Lower leg skin (tissue), 3 donors: ENCODE measurements around the gene SSRP1.

Source experiments
- POLR2A ChIP-seq, 2 donors: fragments of 450-650 bp; IDR thresholded peaks; one replicate each; pipeline ENCODE4 v1.6.1; 2016 to 2017; ENCODE audit warnings: antibody characterized with exemption in 2 of 2, mild to moderate bottlenecking in 1 of 2, moderate library complexity in 1 of 2
- TF ChIP-seq, protein P1 (sequence below), 3 donors: fragments of 450-650 bp; IDR thresholded peaks; one replicate each; pipeline ENCODE4 v1.5.1; 2016; ENCODE audit warnings: antibody characterized with exemption in 3 of 3, mild to moderate bottlenecking in 3 of 3, moderate library complexity in 2 of 3

DNA sequence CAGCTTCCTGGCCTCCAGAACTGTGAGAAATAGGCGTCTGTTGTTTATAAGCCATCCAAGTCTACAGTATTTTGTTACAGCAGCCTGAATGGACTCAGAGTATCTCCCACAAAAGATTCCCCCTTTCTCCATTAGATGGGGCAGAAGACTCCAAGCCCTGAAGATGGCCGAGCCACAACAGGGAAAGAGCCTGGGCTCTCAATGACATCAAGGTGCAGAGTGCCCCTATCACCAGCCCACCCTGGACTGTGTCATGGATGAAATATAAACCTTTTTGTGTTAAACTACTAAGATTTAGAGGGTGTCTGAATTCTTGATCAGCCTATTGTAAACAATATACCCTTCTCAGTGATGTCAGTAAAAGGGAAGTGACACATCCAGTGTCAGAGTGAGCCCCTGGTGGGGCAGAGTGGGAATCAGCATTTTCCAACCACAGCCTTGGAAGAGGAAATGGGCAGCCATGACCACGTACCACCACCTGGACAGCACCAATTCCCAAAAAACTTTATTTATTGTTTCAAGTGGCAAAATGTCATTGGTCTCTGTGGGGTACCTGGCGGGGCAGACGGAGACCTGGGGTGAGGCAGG, 36.4 kb downstream of the SSRP1 start:
- TF ChIP-seq, protein P1, sequence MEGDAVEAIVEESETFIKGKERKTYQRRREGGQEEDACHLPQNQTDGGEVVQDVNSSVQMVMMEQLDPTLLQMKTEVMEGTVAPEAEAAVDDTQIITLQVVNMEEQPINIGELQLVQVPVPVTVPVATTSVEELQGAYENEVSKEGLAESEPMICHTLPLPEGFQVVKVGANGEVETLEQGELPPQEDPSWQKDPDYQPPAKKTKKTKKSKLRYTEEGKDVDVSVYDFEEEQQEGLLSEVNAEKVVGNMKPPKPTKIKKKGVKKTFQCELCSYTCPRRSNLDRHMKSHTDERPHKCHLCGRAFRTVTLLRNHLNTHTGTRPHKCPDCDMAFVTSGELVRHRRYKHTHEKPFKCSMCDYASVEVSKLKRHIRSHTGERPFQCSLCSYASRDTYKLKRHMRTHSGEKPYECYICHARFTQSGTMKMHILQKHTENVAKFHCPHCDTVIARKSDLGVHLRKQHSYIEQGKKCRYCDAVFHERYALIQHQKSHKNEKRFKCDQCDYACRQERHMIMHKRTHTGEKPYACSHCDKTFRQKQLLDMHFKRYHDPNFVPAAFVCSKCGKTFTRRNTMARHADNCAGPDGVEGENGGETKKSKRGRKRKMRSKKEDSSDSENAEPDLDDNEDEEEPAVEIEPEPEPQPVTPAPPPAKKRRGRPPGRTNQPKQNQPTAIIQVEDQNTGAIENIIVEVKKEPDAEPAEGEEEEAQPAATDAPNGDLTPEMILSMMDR (IDR thresholded peaks at IDR 0.05): no peak
- no peak for TF ChIP-seq POLR2A (IDR thresholded peaks at IDR 0.05)
